ENCODE results near the gene DNAJB13. TPM values are rescaled to one million over a fixed set of nuclear protein-coding genes. Genes with fewer than 3 reads are reported as not detected.

The DNAJB13 gene
- total RNA-seq, 1 experiment from 2014 or later, result not detected

DNA sequence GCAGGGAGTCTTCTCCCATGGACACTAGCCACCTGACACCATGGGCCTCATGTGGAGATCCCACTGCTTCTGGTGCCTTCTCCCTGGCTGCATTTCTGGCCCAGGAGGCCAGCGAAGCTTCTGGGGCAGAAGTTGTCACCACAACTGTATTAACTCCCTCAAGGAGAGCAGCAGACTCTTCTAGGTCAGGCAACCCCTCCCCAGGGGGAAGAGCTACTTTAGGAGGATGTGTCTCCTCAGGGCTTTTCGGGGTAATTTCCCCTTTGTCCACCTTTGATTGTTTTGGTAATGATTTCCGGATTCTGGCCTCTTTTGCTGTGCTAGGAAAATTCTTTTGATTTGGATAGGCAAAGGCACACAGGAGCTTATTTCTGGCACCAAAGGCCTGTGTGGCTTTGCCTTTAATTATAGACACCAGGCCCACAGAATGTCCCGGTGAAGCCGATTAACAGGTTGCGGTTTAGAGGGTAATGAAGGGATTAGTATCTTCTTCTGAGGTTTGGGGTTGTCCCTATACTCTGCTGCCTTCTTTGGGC is 40.7 kb downstream of the DNAJB13 start:
- Histone ChIP-seq H2BK120ac (ENCODE audit: low read depth, low read length, poor library complexity, severe bottlenecking) (no peak overlapping the region), H2AK5ac (ENCODE audit: insufficient read length, low read length) (no peak overlapping the region), H3K14ac (ENCODE audit: insufficient read depth, low read length) (no peak overlapping the region), H3K9ac (ENCODE audit: extremely low read depth, insufficient read length, low read length) (no peak overlapping the region), H4K91ac (ENCODE audit: insufficient read length, low read depth, low read length) (no peak overlapping the region), H3K9me3 (ENCODE audit: control insufficient read depth, low read depth, low read length) (no peaks in the 10 kb centered on the region), H2BK5ac (ENCODE audit: insufficient read length, low read length) (no peak overlapping the region), H4K20me1 (ENCODE audit: control insufficient read depth, insufficient read depth, insufficient read length) (no peaks in the 10 kb centered on the region), H3K79me1 (ENCODE audit: insufficient read depth, low read depth, low read length, poor library complexity, severe bottlenecking) (no peaks in the 10 kb centered on the region), H3K18ac (ENCODE audit: insufficient read length, low read depth, low read length) (no peak overlapping the region), H3K79me2 (ENCODE audit: insufficient read depth, low read length) (no peaks in the 10 kb centered on the region), H3K23me2 (ENCODE audit: insufficient read length, low read depth, low read length, poor library complexity, severe bottlenecking) (no peaks in the 10 kb centered on the region), H2BK20ac (ENCODE audit: low read depth, low read length, poor library complexity, severe bottlenecking) (no peak overlapping the region), H4K5ac (ENCODE audit: insufficient read length, low read depth, low read length) (no peak overlapping the region), H3K4me1 (ENCODE audit: insufficient read depth, low read length) (no peaks in the 10 kb centered on the region), H3K56ac (ENCODE audit: insufficient read length, low read depth, low read length) (no peak overlapping the region), H3K4me2 (ENCODE audit: insufficient read depth, insufficient read length, low read length) (no peak overlapping the region), H2AFZ (ENCODE audit: low read length) (no peak overlapping the region), H3K4ac (ENCODE audit: low read depth, low read length) (no peak overlapping the region), H2BK15ac (ENCODE audit: low read depth, low read length) (no peak overlapping the region), H2BK12ac (ENCODE audit: insufficient read length, low read depth, low read length) (no peak overlapping the region), H3T11ph (ENCODE audit: low read length) (no peak overlapping the region), H3K23ac (ENCODE audit: insufficient read length, low read depth, low read length) (no peak overlapping the region), H3K27ac (ENCODE audit: insufficient read length, low read depth, low read length) (no peak overlapping the region), H4K8ac (replicated peaks; ENCODE audit: insufficient read length, low read depth, low read length) (no peak overlapping the region), H3K27me3 (ENCODE audit: insufficient read depth, low read length) (no peaks in the 10 kb centered on the region)
- no CpG with 5 or more reads among the region's 6 CpGs for WGBS (ENCODE audit: extremely low coverage, insufficient read length, low lambda C conversion rate)
- TF ChIP-seq, protein P1, sequence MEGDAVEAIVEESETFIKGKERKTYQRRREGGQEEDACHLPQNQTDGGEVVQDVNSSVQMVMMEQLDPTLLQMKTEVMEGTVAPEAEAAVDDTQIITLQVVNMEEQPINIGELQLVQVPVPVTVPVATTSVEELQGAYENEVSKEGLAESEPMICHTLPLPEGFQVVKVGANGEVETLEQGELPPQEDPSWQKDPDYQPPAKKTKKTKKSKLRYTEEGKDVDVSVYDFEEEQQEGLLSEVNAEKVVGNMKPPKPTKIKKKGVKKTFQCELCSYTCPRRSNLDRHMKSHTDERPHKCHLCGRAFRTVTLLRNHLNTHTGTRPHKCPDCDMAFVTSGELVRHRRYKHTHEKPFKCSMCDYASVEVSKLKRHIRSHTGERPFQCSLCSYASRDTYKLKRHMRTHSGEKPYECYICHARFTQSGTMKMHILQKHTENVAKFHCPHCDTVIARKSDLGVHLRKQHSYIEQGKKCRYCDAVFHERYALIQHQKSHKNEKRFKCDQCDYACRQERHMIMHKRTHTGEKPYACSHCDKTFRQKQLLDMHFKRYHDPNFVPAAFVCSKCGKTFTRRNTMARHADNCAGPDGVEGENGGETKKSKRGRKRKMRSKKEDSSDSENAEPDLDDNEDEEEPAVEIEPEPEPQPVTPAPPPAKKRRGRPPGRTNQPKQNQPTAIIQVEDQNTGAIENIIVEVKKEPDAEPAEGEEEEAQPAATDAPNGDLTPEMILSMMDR (conservative IDR thresholded peaks at IDR 0.05), result no peak
- DNase-seq, result no peak
- Mint-ChIP-seq H3K9me3 (no peaks in the 10 kb centered on the region), H3K27ac (no peak overlapping the region; a peak in 1 of 7 replicates), H3K27me3 (ENCODE audit: low read depth) (no peaks in the 10 kb centered on the region; the same call in 1 of the 2 replicates), H3K36me3 (ENCODE audit: insufficient read depth in 1 of 3, low read depth in 3 of 3) (no peaks in the 10 kb centered on the region), H3K4me3 (no peak overlapping the region), H3K4me1 (peaks cover 5 to 8% of the 10 kb centered on the region in 2 experiments; a peak in 2 of 4 replicates)

Measured in H9 (cell line).